Astrocyte (in vitro differentiated cells and primary cell): ENCODE results near the gene SHFL.

Experiments
- EZH2 ChIP-seq: IDR thresholded peaks from 2 replicates; pipeline ENCODE4 v1.6.1; 2012; ENCODE audit warnings: mild to moderate bottlenecking, low read length, inconsistent platforms; ENCODE audit not compliant: insufficient read depth
- TF ChIP-seq, protein P1 (sequence below): IDR thresholded peaks from 2 replicates; pipeline ENCODE4 v1.5.1; 2011; ENCODE audit warnings: low read depth, mild to moderate bottlenecking, inconsistent platforms, low read length, moderate library complexity; ENCODE audit not compliant: insufficient read depth

DNA sequence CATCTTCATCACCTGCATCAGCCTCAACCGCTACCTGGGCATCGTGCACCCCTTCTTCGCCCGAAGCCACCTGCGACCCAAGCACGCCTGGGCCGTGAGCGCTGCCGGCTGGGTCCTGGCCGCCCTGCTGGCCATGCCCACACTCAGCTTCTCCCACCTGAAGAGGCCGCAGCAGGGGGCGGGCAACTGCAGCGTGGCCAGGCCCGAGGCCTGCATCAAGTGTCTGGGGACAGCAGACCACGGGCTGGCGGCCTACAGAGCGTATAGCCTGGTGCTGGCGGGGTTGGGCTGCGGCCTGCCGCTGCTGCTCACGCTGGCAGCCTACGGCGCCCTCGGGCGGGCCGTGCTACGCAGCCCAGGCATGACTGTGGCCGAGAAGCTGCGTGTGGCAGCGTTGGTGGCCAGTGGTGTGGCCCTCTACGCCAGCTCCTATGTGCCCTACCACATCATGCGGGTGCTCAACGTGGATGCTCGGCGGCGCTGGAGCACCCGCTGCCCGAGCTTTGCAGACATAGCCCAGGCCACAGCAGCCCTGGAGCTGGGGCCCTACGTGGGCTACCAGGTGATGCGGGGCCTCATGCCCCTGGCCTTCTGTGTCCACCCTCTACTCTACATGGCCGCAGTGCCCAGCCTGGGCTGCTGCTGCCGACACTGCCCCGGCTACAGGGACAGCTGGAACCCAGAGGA lies 28.0 kb downstream of the SHFL start:
- TF ChIP-seq, protein P1, sequence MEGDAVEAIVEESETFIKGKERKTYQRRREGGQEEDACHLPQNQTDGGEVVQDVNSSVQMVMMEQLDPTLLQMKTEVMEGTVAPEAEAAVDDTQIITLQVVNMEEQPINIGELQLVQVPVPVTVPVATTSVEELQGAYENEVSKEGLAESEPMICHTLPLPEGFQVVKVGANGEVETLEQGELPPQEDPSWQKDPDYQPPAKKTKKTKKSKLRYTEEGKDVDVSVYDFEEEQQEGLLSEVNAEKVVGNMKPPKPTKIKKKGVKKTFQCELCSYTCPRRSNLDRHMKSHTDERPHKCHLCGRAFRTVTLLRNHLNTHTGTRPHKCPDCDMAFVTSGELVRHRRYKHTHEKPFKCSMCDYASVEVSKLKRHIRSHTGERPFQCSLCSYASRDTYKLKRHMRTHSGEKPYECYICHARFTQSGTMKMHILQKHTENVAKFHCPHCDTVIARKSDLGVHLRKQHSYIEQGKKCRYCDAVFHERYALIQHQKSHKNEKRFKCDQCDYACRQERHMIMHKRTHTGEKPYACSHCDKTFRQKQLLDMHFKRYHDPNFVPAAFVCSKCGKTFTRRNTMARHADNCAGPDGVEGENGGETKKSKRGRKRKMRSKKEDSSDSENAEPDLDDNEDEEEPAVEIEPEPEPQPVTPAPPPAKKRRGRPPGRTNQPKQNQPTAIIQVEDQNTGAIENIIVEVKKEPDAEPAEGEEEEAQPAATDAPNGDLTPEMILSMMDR = no peak
- TF ChIP-seq EZH2 = no peak
